Stimulated activated CD8-positive, alpha-beta memory T cell treated with anti-CD3 and anti-CD28 coated beads, Interleukin-15, amount 100 ng/mL, for 4 hours (primary cell): ENCODE results near the gene ZBED3.
A peak's percentile ranks its signal among the peaks of the same experiment; 100 is the strongest.

Experiments used
- DNase-seq, 2 donors: peaks; one replicate each; pipeline ENCODE4 v3.0.0-alpha.2; 2020; ENCODE audit warnings: low read depth in 2 of 2

Gene ZBED3

GRCh38 chr5:77076961-77077828 is 9.9 kb downstream of the ZBED3 start:
- peak; percentile 9 to 13 for DNase-seq

- no peak for DNase-seq
Observed at GRCh38 chr5:77074745-77075144, 12.3 kb downstream of the ZBED3 start.

- no peak for DNase-seq
Observed at GRCh38 chr5:77073667-77074066, 13.4 kb downstream of the ZBED3 start.

- DNase-seq: no peak
Observed at GRCh38 chr5:77066823-77067442, 20.2 kb downstream of the ZBED3 start.

- no peak for DNase-seq
Observed at GRCh38 chr5:77066184-77066583, 20.9 kb downstream of the ZBED3 start.

- no peak for DNase-seq
Observed at GRCh38 chr5:77065256-77065655, 21.8 kb downstream of the ZBED3 start.

GRCh38 chr5:77064040-77064439 is 23.0 kb downstream of the ZBED3 start:
- DNase-seq: no peak

- no peak for DNase-seq
Observed at GRCh38 chr5:77046416-77047073, 40.5 kb downstream of the ZBED3 start.

- no peak for DNase-seq
Observed at GRCh38 chr5:77035950-77036349, 51.1 kb downstream of the ZBED3 start.

- no peak for DNase-seq
Observed at GRCh38 chr5:77033338-77033737, 53.7 kb downstream of the ZBED3 start.

GRCh38 chr5:77032635-77033034 is 54.5 kb downstream of the ZBED3 start:
- DNase-seq: no peak

- DNase-seq: no peak
Observed at GRCh38 chr5:77031891-77032290, 55.2 kb downstream of the ZBED3 start.

- peak; percentile 73 to 83 for DNase-seq
Observed at GRCh38 chr5:77030097-77031071, 56.7 kb downstream of the ZBED3 start, which contains the start of gene AGGF1. AGGF1 (plus strand) TSS chr5:77030404; CDS start chr5:77030767, 363 bp downstream.

- no peak for DNase-seq
Observed at GRCh38 chr5:77029376-77029885, 57.7 kb downstream of the ZBED3 start.

- no peak for DNase-seq
Observed at GRCh38 chr5:77028631-77029375, 58.3 kb downstream of the ZBED3 start.

GRCh38 chr5:77024490-77024889 is 62.6 kb downstream of the ZBED3 start:
- DNase-seq: no peak

GRCh38 chr5:77022511-77023417 is 64.3 kb downstream of the ZBED3 start:
- no peak for DNase-seq
